NCI-H1436 (cell line): ENCODE results near the gene DDX31.
A peak's percentile ranks its signal among the peaks of the same experiment; 100 is the strongest.
"Not testable (repeated sequence)": the region's sequence is repeated elsewhere in the genome, so short reads cannot be mapped to it uniquely, and the experiment has no call there.

Source experiments
- DNase-seq: peaks from one replicate; lab custom pipeline; 2025; lab: John Stamatoyannopoulos, UW

DDX31 gene

DNA sequence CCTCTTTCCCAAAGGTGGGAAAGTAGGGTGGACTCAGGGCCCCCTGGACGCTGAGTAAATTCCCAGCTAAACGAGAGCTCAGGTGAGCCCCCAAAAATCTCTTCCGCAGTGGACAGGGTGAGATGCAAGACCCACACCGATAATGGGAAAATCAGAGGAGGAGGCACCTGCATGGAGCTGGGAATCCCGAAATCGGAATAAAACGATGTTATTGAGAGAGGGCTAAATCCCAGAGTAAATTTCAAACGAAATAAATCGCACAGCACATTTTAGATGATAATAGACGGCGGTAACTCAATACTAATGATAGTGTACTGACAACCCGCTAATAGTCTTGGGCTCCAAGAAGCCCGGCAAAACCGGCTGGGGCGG, 90.4 kb downstream of the DDX31 start:
- DNase-seq, result no peak

- DNase-seq, result no peak
Observed at GRCh38 chr9:132578367-132578932, 91.3 kb downstream of the DDX31 start.

- no peak for DNase-seq
Observed at GRCh38 chr9:132577119-132577518, 92.7 kb downstream of the DDX31 start.

DNA sequence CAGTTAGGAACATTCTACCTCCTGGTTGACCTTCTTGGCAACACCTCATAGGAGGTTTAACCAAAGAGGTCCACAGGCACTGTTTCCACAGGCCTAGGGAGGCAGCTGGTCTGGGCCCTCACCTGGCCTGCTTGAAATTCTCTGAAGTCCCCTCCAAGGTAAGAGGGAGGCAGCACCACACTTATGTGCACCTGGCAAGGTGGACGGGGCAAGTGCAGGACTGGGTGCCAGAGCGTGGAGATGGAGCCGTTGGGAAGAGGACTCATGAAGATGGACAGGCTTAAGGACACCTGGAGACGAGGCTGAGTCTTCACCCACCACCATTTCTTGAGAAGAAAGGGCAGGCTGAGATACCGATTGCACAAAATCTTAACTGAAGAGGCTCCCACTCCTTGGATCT, 94.0 kb downstream of the DDX31 start:
- DNase-seq, result no peak

DNA sequence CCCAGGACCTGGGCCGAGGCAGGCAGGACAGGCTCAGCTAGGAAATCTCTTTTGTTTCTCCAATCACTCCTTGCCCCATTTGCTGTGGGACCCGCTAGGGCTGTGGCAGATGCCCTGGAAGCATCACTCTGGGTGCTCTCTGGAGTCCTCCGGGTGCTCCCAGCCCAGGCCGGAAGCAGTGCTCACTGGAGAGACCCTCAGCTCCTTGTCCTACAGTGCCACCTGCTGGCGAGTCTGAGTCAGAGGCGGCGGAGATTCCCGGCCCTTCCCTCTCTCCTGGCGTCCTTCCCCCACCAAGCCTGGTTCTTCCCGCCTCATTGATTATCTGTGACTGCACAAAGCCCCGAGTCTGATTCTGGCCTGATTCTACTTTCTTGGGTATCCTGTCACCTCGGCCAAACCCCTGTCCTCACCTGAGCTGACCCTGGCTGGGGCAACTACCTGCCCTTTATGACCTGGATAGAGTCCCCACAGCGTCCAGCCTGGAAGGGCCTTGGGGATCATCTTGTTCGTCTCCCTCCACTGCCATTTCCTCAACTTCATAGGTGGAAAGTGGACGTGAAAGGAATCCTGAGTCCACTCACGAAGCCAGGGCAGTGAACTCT, 94.7 kb downstream of the DDX31 start:
- DNase-seq, result peak; percentile 85

- DNase-seq, result no peak
Observed at GRCh38 chr9:132572921-132573320, 96.9 kb downstream of the DDX31 start.

GRCh38 chr9:132571806-132572600, 97.8 kb downstream of the DDX31 start:
- no peak for DNase-seq

DNA sequence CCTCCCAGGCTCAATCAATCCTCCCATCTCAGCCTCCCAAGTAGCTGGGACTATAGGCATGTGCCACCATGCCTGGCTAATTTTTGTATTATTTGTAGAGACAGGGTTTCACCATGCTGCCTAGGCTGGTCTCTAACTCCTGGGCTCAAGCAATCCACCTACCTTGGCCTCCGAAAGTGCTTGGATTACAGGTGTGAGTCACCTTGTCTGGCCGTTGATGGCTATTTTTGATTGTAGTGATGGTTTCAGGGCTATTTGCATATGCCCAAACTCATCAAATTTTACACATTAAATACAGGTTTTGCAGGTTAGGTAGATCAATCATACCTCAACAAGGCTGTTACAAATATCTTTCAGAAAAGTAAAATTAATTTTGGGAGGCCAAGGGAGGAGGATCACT, 101.0 kb downstream of the DDX31 start:
- not testable (repeated sequence) for DNase-seq

DNA sequence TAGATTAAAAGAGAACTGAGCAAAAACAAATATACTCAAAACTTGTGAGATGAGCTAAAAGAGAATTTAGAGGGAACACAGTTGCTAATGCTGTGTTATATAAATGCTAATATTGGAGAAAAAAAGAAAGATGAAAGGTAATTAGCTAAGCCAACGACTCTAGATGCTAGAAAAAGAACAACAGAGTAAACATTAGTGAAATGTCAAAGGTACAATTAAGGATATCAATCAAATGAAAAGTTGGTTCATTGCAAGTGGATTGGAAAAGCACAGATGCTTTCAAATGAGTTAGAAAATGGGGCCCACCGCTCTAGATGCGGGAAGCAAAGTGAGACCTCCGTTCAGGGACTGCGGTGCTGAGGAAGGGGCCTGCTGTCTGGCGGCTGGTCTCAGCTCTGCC, 105.3 kb downstream of the DDX31 start:
- no peak for DNase-seq

GRCh38 chr9:132562306-132562573, 107.5 kb downstream of the DDX31 start:
- DNase-seq, result no peak

DNA sequence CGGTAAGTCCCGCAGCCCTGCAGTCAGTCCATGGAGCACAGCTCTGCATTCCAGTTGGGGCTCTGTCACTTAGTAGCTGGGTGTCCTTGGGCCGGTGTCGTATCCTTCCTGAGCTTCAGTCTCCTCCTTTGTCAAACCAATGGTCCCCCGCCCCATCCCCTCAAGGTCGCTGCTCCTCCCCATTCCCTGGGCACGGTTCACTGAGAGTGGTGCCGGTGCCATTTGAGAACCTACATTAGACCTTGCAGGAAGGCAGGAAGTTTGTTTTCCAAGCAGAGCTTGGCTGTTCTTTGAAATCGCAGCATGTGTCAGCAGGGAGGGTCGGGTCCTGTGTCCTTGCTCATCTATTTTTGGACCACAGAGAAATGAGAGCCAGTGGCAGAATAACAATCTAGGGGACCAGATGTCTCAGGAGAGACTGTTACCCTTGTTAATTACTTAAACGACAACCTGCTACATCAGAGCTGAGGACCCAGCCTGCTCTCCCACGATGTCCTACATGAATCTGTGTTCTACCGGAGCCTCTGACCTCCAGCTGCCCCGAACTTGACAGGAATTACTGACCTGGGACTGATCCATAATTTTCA, 109.1 kb downstream of the DDX31 start:
- DNase-seq, result no peak

DNA sequence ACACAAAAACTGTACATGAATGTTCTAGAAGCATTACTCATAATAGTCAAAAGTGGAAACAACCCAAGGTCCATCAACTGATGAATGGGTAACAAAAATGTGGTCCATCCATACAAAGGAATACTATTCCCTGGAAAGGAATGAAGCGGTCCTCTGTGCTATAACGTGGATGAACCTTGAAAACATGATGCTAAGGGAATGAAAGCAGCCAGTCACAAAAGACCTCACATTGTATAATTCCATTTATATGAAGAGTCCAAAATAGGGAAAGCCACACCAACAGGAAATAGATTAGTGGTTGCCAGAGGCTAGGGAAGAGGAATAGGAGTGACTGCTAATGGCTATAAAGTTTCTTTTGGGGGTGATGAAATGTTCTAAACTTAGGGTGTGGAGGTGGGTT, 110.1 kb downstream of the DDX31 start:
- DNase-seq, result no peak

GRCh38 chr9:132557159-132557558, 112.6 kb downstream of the DDX31 start:
- no peak for DNase-seq

DNA sequence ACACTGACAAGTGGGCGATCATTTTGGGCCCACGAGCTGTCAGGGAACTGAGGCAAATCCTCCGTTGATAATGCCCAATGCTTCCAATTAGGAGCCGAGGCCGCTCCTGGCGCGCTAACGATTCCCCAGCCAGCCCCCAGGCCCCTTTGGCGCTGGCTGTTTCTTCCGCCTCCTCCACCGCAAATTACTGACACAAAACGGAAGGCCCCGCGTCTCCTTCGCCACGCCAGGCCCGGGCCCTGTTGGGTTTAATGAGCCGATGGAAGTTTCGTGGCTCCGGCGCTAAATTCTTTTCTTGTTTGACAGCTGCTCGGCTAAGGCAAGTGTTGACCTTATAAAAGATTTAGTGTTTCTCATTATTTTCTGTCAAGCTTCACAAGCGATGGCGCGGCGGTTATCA, 113.1 kb downstream of the DDX31 start:
- no peak for DNase-seq

DNA sequence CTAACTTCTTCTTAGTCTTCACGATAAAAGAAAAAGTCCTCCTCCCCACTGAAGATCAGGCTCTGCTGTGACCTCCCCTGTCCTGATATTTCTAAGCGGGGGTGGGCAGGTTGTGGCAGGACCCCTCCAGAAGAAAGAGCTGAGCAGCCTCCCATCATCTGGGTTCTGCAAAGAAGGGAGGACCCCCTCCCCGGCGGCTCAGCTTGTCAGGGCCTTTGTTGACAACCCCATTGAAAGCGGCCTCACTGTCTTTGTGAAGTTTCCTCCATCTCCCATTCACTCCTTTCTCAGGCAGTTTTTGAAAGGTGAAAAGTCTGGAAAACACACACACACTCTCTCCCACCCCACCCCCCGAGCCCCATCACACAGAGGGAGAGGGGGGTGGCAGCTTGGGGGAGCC, 113.5 kb downstream of the DDX31 start:
- no peak for DNase-seq

- DNase-seq, result no peak
Observed at GRCh38 chr9:132555528-132555927, 114.3 kb downstream of the DDX31 start.

DNA sequence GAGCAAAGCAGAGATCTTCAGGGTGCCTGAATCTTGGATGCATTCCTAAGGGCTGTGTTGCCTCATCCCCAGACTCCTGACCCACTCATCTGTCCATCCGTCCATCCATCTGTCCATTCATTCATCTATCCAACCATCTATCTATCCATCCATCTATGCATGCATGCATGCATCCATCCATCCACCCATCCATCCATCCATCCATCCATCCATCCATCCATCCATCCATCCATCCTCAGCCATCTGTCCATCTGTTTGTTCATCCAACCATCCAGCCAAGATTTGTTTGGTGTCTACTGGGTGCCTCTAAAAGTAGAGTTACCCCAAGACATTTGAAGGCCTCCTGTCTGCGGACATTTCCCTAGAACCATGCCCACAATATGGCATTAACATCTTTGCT, 115.0 kb downstream of the DDX31 start:
- DNase-seq, result no peak

DNA sequence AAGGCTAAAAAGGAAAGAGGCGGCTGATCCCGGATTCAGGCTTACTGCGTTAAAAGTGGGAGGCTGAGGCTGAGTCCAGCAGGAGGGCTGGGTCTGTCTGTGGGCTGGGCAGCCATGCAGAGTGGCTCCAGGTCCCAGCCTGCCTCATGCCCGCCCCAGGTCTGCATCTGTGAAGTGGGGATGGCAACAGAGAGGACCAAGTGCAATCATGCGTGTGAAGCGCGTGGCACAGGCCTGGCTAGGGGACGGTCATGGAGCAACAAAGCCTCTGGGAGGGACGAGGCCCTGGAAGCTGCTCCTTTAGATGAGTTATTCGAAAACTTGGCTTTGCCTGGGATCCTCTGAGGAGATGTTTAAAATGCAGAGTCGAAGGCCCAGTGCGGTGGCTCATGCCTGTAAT, 117.7 kb downstream of the DDX31 start:
- no peak for DNase-seq

GRCh38 chr9:132551556-132551955, 118.2 kb downstream of the DDX31 start:
- no peak for DNase-seq

DNA sequence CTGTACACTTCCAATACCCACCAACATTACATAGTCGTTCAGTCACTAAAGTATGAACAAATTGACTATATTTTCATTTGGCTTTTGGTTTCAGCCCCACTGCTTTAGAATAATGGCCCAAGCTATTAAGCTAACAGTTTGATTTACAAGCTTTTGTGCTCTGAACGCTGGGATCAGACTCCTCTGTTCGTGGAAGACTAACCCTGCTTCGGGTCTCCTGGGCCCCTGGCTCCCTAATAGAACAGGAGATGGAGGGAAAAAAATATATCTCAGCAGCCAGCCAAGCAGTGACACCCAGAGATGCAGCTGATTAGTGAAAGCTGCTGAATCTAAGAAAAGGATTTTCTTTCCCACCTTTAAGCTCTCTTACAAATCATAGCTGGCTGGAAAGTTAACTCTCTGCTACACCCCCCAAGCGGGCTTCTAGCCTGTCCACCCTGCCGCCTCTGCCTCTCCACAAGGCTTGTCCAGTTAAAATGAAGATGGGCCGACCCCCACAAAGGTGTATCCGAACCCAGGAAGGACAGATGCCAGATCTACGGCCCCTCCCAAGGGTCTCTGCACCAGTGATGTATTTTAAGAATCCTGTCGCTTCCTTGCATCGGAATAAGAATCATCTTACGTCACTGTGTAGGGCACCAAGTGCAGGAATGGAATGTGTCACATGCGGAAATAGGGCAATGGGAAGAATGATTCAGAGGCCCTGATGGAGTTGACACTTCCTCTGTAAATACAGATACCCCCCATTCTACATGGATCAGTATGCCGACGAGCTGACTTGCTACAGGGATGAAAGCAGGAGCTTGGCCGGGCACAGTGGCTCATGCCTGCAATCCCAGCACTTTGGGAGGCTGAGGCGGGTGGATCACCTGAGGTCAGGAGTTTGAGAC, 120.8 kb downstream of the DDX31 start:
- peak; percentile 18 for DNase-seq

DNA sequence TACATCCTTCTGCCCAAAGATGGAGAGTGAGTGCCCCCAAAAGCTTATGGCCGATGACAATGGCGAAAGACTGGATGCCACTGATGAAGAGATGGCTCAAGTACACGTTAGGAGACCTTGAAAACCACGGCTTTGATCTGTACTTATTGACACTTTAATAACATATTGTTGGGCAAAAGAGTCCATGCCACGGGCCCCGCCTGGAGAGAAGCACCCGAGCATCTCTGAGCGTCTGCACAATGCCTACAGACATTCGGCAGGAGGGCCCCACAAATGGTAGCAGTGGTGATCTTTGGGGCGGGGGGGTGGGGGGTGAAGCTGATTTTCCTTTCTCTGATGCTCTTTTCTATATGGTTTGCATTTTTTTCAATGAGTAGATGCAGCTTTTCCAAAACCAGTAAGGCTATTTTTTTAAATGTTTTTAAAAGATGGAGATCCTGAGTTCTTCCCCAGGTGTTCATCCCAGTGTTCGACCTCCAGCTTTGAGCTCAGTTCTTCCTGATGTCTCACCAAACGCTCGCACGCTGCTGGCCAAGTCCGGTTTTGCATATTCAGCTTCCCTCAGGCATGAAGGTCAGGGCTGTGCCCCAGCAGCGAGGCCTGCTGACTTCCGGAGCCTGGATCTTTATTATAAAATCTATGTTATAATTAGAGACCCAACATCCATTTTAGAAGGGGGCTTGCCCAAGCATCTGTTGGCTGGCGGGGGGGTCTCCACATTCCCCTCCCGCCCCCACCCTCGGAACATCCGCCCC, 121.6 kb downstream of the DDX31 start:
- no peak for DNase-seq

- DNase-seq, result no peak
Observed at GRCh38 chr9:132547436-132547835, 122.3 kb downstream of the DDX31 start.
